ENCODE measurements around the gene ARHGEF12. TPM values are rescaled to one million over a fixed set of nuclear protein-coding genes. Genes with fewer than 3 reads are reported as not detected.

Gene ARHGEF12
- total RNA-seq, 1 donor from 2014 or later = 138 TPM

Other genes starting within 250 kb of the ARHGEF12 start
- gene TRIM29, start 198.3 kb upstream of the ARHGEF12 start, total RNA-seq = not detected
- gene OAF, start 125.4 kb upstream of the ARHGEF12 start, total RNA-seq = 17.8 TPM
- not detected for gene POU2F3, start 96.3 kb upstream of the ARHGEF12 start, total RNA-seq
- gene TLCD5, start 11.1 kb upstream of the ARHGEF12 start, total RNA-seq = 16.6 TPM
- 0.40 TPM for gene GRIK4, start 175.3 kb downstream of the ARHGEF12 start, total RNA-seq

Data from cardiac septum (tissue), 1 donor.